Stimulated activated CD8-positive, alpha-beta memory T cell treated with anti-CD3 and anti-CD28 coated beads, Interleukin-15, amount 100 ng/mL, for 48 hours (primary cell): ENCODE measurements around the gene TMEM51.

Experiments used
- DNase-seq, 2 donors: peaks; one replicate each; pipeline ENCODE4 v3.0.0-alpha.2; 2020; ENCODE audit warnings: low read depth in 2 of 2

Gene TMEM51

GRCh38 chr1:15218287-15219279, 65.0 kb downstream of the TMEM51 start:
- DNase-seq = no peak

DNA sequence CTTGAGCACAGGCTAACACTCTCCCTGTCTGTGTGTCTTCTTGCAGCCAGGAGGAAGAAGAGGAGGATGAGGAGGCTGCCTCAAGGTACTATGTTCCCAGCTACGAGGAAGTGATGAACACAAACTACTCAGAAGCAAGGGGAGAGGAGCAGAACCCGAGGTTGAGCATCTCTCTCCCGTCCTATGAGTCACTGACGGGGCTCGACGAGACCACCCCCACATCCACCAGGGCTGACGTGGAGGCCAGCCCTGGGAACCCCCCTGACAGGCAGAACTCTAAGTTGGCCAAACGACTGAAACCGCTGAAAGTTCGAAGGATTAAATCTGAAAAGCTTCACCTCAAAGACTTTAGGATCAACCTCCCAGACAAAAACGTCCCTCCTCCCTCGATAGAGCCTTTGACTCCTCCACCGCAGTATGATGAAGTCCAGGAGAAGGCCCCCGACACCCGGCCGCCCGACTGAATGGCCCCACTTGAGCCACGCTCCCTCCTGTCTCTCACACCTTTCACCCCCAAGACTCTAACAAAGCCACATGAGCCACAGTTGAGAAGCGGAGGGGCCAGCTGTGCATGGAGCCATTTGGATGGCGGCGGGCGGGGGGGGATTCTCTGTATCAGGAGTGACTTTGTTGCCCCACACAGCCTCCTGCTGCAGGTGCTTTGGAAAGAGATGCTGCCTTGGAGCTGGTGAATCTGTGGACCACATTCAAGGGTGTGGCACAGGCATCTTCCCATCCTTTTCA, 65.9 kb downstream of the TMEM51 start:
- peak in 1 of 2 donors; percentile 17 for DNase-seq

DNA sequence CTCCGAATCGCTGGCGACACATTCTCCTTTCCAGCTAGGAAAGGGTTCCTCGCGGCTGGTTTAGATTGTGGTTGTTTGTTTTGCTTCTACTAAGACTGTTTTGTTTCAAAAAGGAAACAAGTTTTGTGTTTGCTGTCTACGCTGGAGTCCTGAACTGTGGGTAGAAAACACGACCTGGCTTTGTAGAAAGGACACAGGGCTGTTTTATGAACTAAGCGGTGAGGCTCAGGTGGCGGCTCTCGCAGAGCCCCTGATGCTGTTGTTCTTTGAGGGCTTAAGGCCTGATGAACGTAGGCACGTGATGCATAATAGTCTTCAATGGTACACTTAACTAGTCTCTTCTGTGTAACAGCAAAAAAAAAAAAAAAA, 66.5 kb downstream of the TMEM51 start:
- DNase-seq = no peak

DNA sequence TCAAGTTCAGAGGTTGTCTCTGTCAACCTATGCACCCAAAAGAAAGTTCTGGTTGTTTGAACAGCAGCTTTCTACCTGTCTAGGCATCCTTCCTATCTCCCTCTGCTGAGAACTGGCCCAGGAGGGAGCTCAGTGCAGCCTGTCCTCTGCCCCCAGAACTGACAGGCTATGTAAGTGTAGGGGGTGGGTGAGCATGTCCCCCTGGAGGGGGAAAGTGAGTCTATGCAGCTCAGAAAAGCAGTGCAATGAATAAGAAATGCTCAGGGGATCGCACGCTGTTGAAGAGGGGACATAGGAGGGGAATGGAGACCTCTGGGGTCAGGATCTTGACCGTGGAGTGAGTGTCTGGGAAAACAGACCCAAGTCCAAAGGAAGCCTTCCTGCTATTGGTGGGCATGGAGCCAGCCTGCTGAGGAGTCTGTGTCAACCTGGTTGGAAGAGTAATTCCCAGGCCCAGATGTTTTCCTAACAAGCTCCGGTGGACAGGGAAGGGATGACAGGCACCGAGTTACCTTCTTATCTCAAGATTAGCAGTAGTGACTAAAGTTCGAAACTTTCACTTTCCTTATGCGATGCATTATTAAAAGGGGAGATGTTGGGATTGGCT, 67.4 kb downstream of the TMEM51 start:
- no peak for DNase-seq

DNA sequence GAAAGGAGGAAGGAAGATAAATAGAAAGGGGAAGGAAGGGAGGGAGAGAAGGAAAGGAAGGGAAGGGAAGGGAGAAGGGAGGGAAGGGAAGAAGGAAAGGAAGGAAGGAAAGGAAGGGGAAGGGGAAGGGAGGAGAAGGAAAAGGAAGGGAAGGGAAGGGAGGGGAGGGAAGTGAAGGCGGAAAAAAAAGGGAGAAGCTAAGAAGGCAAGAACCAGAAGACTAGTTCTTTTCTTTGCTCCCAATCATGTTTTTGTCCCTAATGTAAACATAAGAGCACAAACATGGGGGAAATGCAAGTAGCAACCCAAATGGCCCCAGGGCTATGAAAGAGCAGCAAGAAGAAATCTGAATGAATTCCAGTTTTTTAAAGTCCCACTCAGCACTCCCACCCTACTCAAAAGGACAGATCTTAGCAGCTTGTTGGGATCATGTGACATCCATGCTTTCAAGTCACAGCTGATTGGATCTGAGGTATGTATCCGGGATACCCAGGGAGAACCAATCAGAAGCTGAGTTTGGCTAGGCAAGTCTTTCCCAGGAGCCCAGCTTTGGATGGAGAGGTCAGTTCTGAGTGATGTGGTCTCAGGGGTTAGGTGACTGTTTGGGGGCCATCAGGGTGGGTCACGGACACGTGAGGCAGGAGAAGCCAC, 69.2 kb downstream of the TMEM51 start:
- DNase-seq = no peak

GRCh38 chr1:15224259-15224869, 70.8 kb downstream of the TMEM51 start:
- no peak for DNase-seq

DNA sequence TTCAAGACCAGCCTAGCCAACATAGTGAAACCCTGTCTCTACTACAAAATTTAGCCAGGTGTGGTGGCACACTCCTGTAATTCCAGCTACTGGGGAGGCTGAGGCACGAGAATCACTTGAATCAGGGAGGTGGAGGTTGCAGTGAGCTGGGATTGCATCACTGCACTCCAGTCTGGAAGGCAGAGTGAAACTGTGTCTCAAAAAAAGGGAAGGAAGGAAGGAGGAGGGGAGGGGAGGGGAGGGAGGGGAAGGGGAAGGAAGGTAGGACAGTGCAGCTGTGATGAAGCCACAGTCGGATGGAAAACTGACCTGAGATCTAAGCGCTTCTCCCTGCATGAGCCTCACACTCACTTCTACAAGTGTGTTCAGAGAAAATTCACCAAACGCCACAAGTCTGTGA, 71.4 kb downstream of the TMEM51 start:
- DNase-seq = no peak

DNA sequence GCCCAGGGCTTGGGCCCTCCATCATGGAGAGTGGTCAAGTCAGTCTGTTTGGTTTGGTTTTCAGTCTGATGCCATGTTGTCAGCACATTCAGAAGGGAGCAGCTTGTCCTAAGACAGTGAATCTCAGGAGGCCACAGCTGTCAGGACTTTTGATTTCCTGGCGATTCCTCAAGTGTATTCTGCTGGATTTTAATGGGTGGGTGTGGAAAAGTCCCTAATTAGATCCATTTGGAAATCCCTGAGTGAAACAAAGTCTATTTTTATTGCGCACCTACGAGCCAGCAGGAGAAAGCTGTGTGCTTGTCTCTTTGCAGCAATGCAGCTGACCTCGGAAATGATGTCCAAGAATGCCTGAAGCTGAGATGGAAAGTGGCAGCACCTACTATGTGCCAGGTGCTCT, 71.9 kb downstream of the TMEM51 start:
- DNase-seq = no peak

GRCh38 chr1:15226388-15227255, 73.1 kb downstream of the TMEM51 start:
- DNase-seq = no peak

DNA sequence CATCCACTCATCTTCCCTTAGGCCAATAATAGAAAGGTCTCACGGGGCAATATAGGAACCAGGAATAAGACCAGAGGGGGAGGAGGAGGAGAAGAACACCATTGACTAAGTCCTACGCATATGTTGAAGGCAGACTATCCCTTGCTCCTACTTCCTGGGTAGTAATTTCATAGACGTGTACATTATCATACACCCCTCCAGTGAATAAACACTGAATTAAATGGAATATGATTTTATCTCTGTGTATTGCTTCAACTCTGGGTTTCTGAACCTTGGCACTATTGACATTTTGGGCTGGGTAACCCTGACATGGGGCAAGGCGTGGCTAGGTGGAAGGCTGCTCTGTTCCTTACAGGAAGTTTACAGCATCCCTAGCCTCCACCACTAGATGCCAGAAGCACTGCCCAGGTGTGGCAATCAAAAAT, 76.2 kb downstream of the TMEM51 start:
- no peak for DNase-seq

DNA sequence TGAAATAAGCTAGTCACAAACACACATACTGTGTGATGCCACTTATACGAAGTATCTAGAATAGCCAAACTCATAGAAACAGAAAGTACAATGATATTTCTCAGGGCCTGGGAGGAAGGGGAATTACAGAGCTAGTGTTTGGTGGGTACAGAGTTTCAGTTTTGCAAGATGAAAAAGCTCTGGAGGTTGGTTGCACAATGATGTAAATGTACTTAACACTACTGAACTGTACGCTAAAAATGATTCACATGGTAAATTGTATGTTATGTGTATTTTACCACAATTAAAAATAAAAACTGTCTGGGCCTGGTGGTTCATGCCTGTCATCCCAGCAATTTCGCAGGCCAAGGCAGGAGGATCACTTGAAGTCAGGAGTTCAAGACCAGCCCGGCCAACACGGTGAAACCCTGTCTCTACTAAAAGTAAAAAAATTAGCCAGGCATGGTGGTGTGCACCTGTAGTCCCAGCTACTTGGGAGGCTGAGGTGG, 78.2 kb downstream of the TMEM51 start:
- no peak for DNase-seq

DNA sequence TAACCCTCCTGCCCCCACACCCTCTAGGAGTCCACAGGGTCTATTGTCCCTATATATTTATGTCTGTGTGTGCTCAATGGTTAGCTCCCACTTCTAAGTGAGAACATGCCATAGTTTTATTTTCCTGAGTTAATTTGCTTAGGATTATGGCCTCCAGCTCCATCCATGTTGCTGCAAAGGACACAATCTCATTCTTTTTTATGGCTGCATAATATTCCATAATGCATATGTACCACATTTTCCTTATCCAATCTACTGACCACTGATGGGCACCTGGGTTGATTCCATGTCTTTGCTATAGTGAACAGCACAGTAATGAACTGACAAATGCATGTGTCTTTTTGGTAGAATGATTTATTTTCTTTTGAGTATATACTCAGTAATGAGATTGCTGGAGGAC, 80.1 kb downstream of the TMEM51 start:
- no peak for DNase-seq

GRCh38 chr1:15236321-15236721, 82.8 kb downstream of the TMEM51 start:
- no peak for DNase-seq

DNA sequence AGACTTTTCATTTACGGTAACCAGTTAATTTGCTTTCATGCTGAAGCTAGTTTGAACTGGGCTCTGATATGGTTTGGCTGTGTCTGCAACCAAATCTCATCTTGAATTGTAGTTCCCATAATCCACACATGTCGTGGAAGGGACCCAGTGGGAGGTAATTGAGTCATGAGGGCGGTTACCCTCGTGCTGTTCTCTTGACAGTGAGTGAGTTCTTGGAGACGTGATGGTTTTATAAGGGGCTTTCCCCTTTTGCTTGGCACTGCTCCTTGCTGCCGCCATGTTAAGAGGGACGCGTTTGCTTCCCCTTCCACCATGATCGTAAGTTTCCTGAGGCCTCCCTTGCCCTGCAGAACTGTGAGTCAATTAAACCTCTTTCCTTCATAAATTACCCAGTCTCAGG, 83.2 kb downstream of the TMEM51 start:
- DNase-seq = no peak

DNA sequence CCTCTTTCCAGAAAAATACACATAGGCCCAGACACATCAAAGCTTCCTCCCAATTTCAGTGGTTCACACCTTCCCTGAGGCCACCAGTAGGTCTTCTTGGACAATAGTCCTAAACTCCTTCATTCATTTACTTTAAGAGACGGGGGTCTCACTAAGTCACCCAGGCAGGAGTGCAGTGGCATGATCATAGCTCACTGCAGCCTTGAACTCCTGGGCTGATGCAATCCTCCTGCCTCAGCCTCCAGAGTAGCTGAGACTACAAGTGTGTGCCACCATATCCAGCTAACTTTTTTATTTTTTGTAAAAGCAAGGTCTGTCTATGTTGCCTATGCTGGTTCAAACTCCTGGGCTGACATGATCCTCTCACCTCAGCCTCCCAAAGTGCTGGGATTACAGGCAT, 85.2 kb downstream of the TMEM51 start:
- no peak for DNase-seq

GRCh38 chr1:15242766-15243165, 89.2 kb downstream of the TMEM51 start:
- DNase-seq = no peak

GRCh38 chr1:15243275-15244043, 89.9 kb downstream of the TMEM51 start:
- DNase-seq = no peak

- no peak for DNase-seq
Observed at GRCh38 chr1:15244813-15245212, 91.3 kb downstream of the TMEM51 start.

DNA sequence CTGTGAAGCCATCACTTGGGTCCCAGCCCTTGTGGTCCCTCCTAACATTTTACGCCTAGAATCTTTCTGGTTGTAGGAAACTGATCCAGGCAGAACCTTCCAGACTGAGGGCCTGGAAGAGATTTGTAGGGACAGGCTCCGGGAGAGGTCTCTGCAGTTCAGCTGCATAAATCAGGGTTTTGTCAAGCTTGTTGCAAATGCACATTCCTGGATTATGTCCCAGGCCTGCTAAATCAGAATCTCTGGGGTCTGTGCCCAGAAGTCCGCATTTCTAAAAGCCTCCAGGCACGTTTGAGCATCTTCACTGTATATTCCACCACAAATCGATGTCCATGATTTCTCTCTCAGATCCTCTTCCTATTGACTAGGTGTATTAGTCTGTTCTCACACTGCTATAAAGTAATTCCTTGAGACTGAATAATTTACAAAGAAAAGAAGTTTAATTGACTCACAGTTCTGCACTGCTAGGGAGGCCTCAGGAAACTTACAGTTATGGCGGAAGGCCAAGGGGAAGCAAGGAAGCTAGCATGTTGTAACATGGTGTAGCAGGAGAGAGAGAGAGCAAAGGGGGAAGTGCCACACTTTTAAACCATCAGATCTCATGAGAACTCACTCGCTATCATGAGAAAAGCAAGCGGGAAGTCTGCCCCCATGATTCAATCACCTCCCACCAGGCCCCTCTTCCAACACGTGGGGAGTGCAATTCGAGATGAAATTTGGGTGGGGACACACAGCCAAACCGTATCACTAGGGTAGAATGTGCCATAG, 92.2 kb downstream of the TMEM51 start:
- DNase-seq = no peak
